GM23338 (cell line): ENCODE data around the gene PAX5. TPM values are rescaled to one million over a fixed set of nuclear protein-coding genes. Genes with fewer than 3 reads are reported as not detected.
A peak's percentile ranks its signal among the peaks of the same experiment; 100 is the strongest.

Experiments
- ATAC-seq: fragments of 200-7000 bp; cut with Tn5 transposase; 3 replicates; pipeline ENCODE4 v1.9.1; 2020
- DNase-seq: peaks from one replicate; pipeline ENCODE4 v3.0.0-alpha.2; 2015; ENCODE audit warnings: low spot score
- H2AFZ ChIP-seq: fragments of 200-600 bp; sonication (generic); 2 replicates; pipeline ENCODE4 v1.8.0; 2016; ENCODE audit warnings: antibody characterized with exemption, mild to moderate bottlenecking, moderate library complexity
- H3F3A ChIP-seq: fragments of 200-600 bp; sonication (generic); replicated peaks from 2 replicates; pipeline ENCODE4 v1.8.0; 2017; ENCODE audit warnings: antibody characterized with exemption, mixed run types, low read depth
- H3K27ac ChIP-seq: fragments of 200-600 bp; sonication (generic); 2 replicates; pipeline ENCODE4 v1.6.1; 2016; ENCODE audit warnings: low read depth
- H3K27me3 ChIP-seq: fragments of 200-600 bp; sonication (generic); 2 replicates; pipeline ENCODE4 v1.8.0; 2016; ENCODE audit warnings: mild to moderate bottlenecking, mixed run types, moderate library complexity; ENCODE audit not compliant: insufficient read depth
- H3K36me3 ChIP-seq: fragments of 200-600 bp; sonication (generic); 2 replicates; pipeline ENCODE4 v1.8.0; 2016; ENCODE audit warnings: mild to moderate bottlenecking; ENCODE audit not compliant: insufficient read depth
- H3K4me1 ChIP-seq: fragments of 200-600 bp; sonication (generic); 2 replicates; pipeline ENCODE4 v1.8.0; 2016; ENCODE audit warnings: mild to moderate bottlenecking, moderate library complexity; ENCODE audit not compliant: insufficient read depth
- H3K4me2 ChIP-seq: fragments of 200-600 bp; sonication (generic); 2 replicates; pipeline ENCODE4 v1.7.1; 2017; ENCODE audit warnings: mixed run types
- H3K4me3 ChIP-seq: fragments of 200-600 bp; sonication (generic); 2 replicates; pipeline ENCODE4 v1.6.1; 2016; ENCODE audit warnings: mixed run types
- H3K79me2 ChIP-seq: fragments of 200-600 bp; sonication (generic); replicated peaks from 2 replicates; pipeline ENCODE4 v1.8.0; 2017; ENCODE audit warnings: mild to moderate bottlenecking; ENCODE audit not compliant: insufficient read depth
- H3K9me2 ChIP-seq: fragments of 200-600 bp; sonication (generic); 2 replicates; pipeline ENCODE4 v1.8.0; 2017; ENCODE audit not compliant: insufficient read depth
- H4K20me1 ChIP-seq: fragments of 200-600 bp; sonication (generic); replicated peaks from 2 replicates; pipeline ENCODE4 v1.8.0; 2017; ENCODE audit warnings: mild to moderate bottlenecking; ENCODE audit not compliant: insufficient read depth
- H3K27ac Mint-ChIP-seq: 2 replicates; pipeline ENCODE4 v1.8.0; 2020; ENCODE audit warnings: inconsistent platforms, mild to moderate bottlenecking, moderate library complexity, mixed read lengths
- H3K27me3 Mint-ChIP-seq: 3 replicates; pipeline ENCODE4 v1.8.0; 2022; ENCODE audit warnings: low read depth, mild to moderate bottlenecking, moderate library complexity, mixed read lengths, inconsistent platforms; ENCODE audit not compliant: insufficient read depth, poor library complexity
- H3K36me3 Mint-ChIP-seq: 3 replicates; pipeline ENCODE4 v1.8.0; 2021; ENCODE audit warnings: low read depth, mild to moderate bottlenecking, inconsistent platforms, moderate library complexity, mixed read lengths
- H3K4me1 Mint-ChIP-seq: 3 replicates; pipeline ENCODE4 v1.8.0; 2020; ENCODE audit warnings: mild to moderate bottlenecking, inconsistent platforms, mixed read lengths
- H3K4me3 Mint-ChIP-seq: 3 replicates; pipeline ENCODE4 v1.8.0; 2021; ENCODE audit warnings: moderate library complexity, mild to moderate bottlenecking, inconsistent platforms, mixed read lengths
- H3K9me3 Mint-ChIP-seq: 3 replicates; pipeline ENCODE4 v1.8.0; 2020; ENCODE audit warnings: moderate library complexity, mild to moderate bottlenecking, inconsistent platforms, mixed read lengths
- JUNB ChIP-seq: IDR thresholded peaks from one replicate; pipeline ENCODE4 v1.6.1; 2016; ENCODE audit warnings: antibody characterized with exemption; ENCODE audit not compliant: unreplicated experiment
- STAT1 ChIP-seq: IDR thresholded peaks from one replicate; pipeline ENCODE4 v1.6.1; 2016; ENCODE audit warnings: antibody characterized with exemption; ENCODE audit not compliant: unreplicated experiment
- ZNF331 ChIP-seq: fragments of 250-450 bp; sonication (Bioruptor Pico); IDR thresholded peaks from 2 replicates; pipeline ENCODE4 v1.5.0; 2020; ENCODE audit warnings: low read depth, mild to moderate bottlenecking, moderate library complexity
- polyA plus RNA-seq: library from polyadenylated mRNA; unstranded; fragments of >200 nt; fragmentation: Nextera tagmentation; extraction: Ambion mirVana; gene quantifications from 2 replicates; pipeline ENCODE4 v1.2.1, GENCODE V29; 2016
- total RNA-seq: library from RNA; depleted of rRNA; stranded (reverse); fragments of >200 nt; shearing (Covaris generic); gene quantifications from 2 replicates; pipeline ENCODE4 v1.2.3, GENCODE V29; 2014
- TF ChIP-seq, protein P1 (sequence below), 2 experiments: fragments of 200-600 bp in 1 of 2; sonication (generic) in 1 of 2; conservative IDR thresholded peaks; 2 replicates each; pipeline versions ENCODE4 v1.5.1 to v1.6.1; 2016 to 2017; ENCODE audit warnings: antibody characterized with exemption in 2 of 2, low read depth in 2 of 2, mild to moderate bottlenecking in 2 of 2, moderate library complexity in 1 of 2
- TF ChIP-seq, protein P2 (sequence below): fragments of 250-450 bp; sonication (Bioruptor Pico); IDR thresholded peaks from 2 replicates; pipeline ENCODE4 v1.5.0; 2020; ENCODE audit warnings: mild to moderate bottlenecking, moderate library complexity
- TF ChIP-seq, protein P3 (sequence below): IDR thresholded peaks from one replicate; pipeline ENCODE4 v1.6.1; 2018; ENCODE audit warnings: antibody characterized with exemption; ENCODE audit not compliant: unreplicated experiment

PAX5 gene
- total and polyA plus RNA-seq, 2 experiments from 2014 or later = 0.17 to 0.60 TPM

- Histone ChIP-seq H3F3A (no peaks in the 10 kb centered on the region), H3K27ac (no peak overlapping the region), H3K4me3 (no peak overlapping the region), H3K9me2 (no peaks in the 10 kb centered on the region), H3K79me2 (no peaks in the 10 kb centered on the region), H3K27me3 (no peaks in the 10 kb centered on the region), H3K4me1 (peaks cover 3% of the 10 kb centered on the region; the same call in 1 of the 2 replicates), H4K20me1 (no peaks in the 10 kb centered on the region), H2AFZ (peak overlapping the region; percentile 60; the same call in 1 of the 2 replicates), H3K36me3 (no peaks in the 10 kb centered on the region), H3K4me2 (no peak overlapping the region)
- TF ChIP-seq STAT1 (no peak), JUNB (no peak), ZNF331 (CRISPR knock-in tag) (no peak)
- TF ChIP-seq, protein P1, sequence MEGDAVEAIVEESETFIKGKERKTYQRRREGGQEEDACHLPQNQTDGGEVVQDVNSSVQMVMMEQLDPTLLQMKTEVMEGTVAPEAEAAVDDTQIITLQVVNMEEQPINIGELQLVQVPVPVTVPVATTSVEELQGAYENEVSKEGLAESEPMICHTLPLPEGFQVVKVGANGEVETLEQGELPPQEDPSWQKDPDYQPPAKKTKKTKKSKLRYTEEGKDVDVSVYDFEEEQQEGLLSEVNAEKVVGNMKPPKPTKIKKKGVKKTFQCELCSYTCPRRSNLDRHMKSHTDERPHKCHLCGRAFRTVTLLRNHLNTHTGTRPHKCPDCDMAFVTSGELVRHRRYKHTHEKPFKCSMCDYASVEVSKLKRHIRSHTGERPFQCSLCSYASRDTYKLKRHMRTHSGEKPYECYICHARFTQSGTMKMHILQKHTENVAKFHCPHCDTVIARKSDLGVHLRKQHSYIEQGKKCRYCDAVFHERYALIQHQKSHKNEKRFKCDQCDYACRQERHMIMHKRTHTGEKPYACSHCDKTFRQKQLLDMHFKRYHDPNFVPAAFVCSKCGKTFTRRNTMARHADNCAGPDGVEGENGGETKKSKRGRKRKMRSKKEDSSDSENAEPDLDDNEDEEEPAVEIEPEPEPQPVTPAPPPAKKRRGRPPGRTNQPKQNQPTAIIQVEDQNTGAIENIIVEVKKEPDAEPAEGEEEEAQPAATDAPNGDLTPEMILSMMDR (conservative IDR thresholded peaks at IDR 0.05; ENCODE audit: low read depth in 2 of 2) = peak; percentile 43 to 51
- TF ChIP-seq, protein P2, sequence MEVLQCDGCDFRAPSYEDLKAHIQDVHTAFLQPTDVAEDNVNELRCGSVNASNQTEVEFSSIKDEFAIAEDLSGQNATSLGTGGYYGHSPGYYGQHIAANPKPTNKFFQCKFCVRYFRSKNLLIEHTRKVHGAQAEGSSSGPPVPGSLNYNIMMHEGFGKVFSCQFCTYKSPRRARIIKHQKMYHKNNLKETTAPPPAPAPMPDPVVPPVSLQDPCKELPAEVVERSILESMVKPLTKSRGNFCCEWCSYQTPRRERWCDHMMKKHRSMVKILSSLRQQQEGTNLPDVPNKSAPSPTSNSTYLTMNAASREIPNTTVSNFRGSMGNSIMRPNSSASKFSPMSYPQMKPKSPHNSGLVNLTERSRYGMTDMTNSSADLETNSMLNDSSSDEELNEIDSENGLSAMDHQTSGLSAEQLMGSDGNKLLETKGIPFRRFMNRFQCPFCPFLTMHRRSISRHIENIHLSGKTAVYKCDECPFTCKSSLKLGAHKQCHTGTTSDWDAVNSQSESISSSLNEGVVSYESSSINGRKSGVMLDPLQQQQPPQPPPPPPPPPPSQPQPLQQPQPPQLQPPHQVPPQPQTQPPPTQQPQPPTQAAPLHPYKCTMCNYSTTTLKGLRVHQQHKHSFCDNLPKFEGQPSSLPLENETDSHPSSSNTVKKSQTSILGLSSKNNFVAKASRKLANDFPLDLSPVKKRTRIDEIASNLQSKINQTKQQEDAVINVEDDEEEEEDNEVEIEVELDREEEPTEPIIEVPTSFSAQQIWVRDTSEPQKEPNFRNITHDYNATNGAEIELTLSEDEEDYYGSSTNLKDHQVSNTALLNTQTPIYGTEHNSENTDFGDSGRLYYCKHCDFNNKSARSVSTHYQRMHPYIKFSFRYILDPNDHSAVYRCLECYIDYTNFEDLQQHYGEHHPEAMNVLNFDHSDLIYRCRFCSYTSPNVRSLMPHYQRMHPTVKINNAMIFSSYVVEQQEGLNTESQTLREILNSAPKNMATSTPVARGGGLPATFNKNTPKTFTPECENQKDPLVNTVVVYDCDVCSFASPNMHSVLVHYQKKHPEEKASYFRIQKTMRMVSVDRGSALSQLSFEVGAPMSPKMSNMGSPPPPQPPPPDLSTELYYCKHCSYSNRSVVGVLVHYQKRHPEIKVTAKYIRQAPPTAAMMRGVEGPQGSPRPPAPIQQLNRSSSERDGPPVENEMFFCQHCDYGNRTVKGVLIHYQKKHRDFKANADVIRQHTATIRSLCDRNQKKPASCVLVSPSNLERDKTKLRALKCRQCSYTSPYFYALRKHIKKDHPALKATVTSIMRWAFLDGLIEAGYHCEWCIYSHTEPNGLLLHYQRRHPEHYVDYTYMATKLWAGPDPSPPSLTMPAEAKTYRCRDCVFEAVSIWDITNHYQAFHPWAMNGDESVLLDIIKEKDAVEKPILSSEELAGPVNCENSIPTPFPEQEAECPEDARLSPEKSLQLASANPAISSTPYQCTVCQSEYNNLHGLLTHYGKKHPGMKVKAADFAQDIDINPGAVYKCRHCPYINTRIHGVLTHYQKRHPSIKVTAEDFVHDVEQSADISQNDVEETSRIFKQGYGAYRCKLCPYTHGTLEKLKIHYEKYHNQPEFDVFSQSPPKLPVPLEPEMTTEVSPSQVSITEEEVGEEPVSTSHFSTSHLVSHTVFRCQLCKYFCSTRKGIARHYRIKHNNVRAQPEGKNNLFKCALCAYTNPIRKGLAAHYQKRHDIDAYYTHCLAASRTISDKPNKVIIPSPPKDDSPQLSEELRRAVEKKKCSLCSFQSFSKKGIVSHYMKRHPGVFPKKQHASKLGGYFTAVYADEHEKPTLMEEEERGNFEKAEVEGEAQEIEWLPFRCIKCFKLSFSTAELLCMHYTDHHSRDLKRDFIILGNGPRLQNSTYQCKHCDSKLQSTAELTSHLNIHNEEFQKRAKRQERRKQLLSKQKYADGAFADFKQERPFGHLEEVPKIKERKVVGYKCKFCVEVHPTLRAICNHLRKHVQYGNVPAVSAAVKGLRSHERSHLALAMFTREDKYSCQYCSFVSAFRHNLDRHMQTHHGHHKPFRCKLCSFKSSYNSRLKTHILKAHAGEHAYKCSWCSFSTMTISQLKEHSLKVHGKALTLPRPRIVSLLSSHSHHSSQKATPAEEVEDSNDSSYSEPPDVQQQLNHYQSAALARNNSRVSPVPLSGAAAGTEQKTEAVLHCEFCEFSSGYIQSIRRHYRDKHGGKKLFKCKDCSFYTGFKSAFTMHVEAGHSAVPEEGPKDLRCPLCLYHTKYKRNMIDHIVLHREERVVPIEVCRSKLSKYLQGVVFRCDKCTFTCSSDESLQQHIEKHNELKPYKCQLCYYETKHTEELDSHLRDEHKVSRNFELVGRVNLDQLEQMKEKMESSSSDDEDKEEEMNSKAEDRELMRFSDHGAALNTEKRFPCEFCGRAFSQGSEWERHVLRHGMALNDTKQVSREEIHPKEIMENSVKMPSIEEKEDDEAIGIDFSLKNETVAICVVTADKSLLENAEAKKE (CRISPR knock-in tag) = no peak
- TF ChIP-seq, protein P3, sequence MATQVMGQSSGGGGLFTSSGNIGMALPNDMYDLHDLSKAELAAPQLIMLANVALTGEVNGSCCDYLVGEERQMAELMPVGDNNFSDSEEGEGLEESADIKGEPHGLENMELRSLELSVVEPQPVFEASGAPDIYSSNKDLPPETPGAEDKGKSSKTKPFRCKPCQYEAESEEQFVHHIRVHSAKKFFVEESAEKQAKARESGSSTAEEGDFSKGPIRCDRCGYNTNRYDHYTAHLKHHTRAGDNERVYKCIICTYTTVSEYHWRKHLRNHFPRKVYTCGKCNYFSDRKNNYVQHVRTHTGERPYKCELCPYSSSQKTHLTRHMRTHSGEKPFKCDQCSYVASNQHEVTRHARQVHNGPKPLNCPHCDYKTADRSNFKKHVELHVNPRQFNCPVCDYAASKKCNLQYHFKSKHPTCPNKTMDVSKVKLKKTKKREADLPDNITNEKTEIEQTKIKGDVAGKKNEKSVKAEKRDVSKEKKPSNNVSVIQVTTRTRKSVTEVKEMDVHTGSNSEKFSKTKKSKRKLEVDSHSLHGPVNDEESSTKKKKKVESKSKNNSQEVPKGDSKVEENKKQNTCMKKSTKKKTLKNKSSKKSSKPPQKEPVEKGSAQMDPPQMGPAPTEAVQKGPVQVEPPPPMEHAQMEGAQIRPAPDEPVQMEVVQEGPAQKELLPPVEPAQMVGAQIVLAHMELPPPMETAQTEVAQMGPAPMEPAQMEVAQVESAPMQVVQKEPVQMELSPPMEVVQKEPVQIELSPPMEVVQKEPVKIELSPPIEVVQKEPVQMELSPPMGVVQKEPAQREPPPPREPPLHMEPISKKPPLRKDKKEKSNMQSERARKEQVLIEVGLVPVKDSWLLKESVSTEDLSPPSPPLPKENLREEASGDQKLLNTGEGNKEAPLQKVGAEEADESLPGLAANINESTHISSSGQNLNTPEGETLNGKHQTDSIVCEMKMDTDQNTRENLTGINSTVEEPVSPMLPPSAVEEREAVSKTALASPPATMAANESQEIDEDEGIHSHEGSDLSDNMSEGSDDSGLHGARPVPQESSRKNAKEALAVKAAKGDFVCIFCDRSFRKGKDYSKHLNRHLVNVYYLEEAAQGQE = no peak
- no peak overlapping the region; the same call in 1 of the 2 replicates for H3K27ac Mint-ChIP-seq
- H3K27me3 Mint-ChIP-seq = peaks cover 13% of the 10 kb centered on the region
- no peaks in the 10 kb centered on the region for H3K36me3 Mint-ChIP-seq
- ATAC-seq (peak; percentile 88), DNase-seq (peak; percentile 76)
- no peaks in the 10 kb centered on the region for H3K9me3 Mint-ChIP-seq
- peaks cover 30% of the 10 kb centered on the region for H3K4me1 Mint-ChIP-seq
- no peak overlapping the region for H3K4me3 Mint-ChIP-seq
These were observed 200.1 kb downstream of the PAX5 start for GRCh38 chr9:36833954-36834353.
